Measurements from ENCODE around the gene CES3.
A peak's percentile ranks its signal among the peaks of the same experiment; 100 is the strongest.
"Not testable (repeated sequence)": the region's sequence is repeated elsewhere in the genome, so short reads cannot be mapped to it uniquely, and the experiment has no call there.

Gene CES3

DNA sequence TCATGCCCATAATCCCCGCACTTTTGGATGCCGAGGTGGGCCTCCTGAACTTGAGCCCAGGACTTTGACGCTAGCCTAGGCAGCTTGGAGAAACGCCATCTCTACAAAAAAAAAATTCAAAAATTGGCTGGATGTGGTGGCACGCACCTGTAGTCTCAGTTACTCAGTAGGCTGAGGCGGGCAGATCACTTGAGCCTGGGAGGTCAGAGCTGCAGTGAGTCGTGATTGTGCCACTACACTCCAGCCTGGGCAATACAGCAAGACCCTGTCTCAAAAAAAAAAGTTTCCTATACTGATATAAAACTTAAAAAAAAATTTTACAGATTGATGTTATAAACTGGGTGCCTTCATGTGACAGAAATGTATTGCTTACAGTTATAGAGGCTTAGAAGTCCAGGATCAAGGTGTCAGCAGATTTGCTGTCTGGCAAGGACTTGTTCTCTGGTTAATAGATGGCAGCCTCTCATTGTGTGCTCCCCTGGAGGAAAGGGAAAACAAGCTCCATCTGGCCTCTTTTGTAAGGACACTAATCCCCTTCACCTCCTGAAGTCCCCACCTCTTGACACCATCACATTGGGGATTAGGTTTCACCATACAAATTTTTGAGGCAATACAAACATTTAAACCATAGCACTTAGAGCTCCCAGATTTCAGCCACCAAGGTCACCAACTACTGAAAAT, 8.5 kb upstream of the CES3 start:
- Histone ChIP-seq H3K36me3 (no peaks in the 10 kb centered on the region), H3K4me2 (no peak overlapping the region), H3K9me3 (0 out of 2 replicates have a peak, but pooled peaks cover 7% of the 10 kb centered on the region), H3K4me1 (peaks cover 16% of the 10 kb centered on the region), H3K9ac (no peak overlapping the region), H4K20me1 (peaks cover 14% of the 10 kb centered on the region), H3K27ac (no peak overlapping the region), H3K4me3 (no peak overlapping the region), H3K27me3 (peaks cover 50% of the 10 kb centered on the region)
- no peak for TF ChIP-seq Cebpa-rat (IDR thresholded peaks at IDR 0.05)

DNA sequence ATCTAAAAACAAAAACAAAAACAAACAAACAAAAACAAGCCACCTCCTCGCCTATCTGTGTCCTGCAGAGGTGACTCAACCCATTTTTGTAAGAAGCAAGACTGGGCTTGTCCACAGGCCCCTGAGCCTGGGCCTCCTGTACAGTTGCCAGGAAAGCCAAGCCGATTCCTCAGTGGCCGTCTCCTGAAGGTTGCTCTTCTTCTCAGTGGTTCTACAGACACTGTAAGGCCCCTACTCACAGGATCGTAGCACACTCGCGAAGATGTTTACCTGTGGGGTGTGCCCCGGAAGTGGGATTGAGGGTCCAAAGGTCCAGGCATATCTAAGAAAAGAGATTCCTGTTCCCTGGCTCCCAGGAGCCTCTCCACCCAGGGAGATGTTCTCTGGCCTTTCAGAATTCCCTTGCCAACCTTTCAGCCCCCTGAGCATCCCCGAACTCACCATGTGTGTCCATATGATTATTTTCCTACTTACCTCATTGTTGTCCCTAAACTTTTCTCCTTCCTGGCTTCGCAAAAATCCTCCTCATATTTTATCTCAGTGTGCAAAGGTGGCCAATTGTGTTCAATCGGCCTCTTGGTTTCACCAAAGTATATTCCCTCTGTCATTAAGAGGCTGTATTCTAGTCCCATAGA, 7.5 kb upstream of the CES3 start:
- Histone ChIP-seq H3K36me3 (no peaks in the 10 kb centered on the region), H3K27ac (no peak overlapping the region), H3K27me3 (peaks cover 40% of the 10 kb centered on the region), H3K9ac (no peak overlapping the region), H3K9me3 (0 out of 2 replicates have a peak, but pooled peaks cover 7% of the 10 kb centered on the region), H3K4me3 (no peak overlapping the region), H3K4me2 (no peak overlapping the region), H3K4me1 (peaks cover 8% of the 10 kb centered on the region), H4K20me1 (peaks cover 7% of the 10 kb centered on the region)
- no peak for TF ChIP-seq Cebpa-rat (IDR thresholded peaks at IDR 0.05)

DNA sequence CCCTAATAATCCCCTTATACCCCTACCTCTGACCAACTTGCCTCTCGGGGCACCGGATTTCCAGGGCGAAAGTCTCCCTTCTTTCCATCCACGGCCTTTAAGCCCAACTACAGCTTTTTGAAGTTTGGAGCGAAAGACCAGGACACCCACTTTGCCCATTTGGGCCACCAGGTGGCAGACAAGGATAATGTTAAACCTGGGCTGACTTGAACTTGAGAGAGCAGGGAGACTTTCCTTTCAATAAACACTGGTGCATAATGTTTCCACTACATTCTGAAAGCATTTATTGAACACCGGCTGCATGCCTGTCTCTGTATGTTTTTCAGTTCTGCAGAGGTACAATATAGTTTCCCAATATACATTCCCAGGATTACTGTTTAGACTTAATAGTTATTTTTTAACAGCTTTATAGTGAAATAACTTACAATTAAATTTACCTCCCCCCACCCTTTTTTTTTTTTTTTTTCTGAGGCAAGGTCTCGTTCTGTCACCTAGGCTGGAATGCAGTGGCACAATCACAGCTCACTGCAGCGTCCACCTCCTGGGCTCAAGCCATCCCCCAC, 6.9 kb upstream of the CES3 start:
- no peak for TF ChIP-seq Cebpa-rat (IDR thresholded peaks at IDR 0.05)
- 0 out of 2 replicates have a peak, but pooled peaks cover 7% of the 10 kb centered on the region for H3K9me3 ChIP-seq
- peaks cover 8% of the 10 kb centered on the region for H3K4me1 ChIP-seq
- H3K9ac ChIP-seq = no peak overlapping the region
- no peak overlapping the region for H3K27ac ChIP-seq
- no peaks in the 10 kb centered on the region for H3K36me3 ChIP-seq
- 0 out of 2 replicates have a peak, but pooled peaks cover under 1% of the 10 kb centered on the region for H4K20me1 ChIP-seq
- no peak overlapping the region for H3K4me2 ChIP-seq
- H3K27me3 ChIP-seq = peaks cover 34% of the 10 kb centered on the region
- H3K4me3 ChIP-seq = no peak overlapping the region

DNA sequence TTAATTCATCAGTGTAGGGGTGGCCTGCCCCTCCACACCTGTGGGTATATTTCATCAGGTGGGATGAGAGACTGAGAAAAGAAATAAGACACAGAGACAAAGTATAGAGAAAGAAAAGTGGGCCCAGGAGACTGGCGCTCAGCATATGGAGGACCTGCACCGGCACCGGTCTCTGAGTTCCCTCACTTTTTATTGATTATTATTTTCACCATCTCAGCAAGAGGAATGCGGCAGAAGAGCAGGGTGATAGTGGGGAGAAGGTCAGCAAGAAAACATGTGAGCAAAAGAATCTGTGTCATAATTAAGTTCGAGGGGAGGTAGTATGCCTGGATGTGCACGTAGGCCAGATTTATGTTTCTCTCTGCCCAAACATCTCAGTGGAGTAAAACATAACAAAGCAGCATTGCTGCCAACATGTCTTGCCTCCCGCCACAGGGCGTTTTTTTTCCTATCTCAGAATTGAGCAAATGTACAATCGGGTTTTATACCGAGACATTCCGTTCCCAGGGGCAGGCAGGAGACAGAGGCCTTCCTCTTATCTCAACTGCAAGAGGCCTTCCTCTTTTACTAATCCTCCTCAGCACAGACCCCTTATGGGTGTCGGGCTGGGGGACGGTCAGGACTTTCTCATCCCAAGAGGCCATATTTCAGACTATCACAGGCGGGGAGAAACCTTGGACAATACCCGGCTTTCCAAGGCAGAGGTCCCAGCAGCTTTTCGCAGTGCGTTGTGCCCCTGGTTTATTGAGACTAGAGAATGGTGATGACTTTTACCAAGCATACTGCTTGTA, 5.5 kb upstream of the CES3 start:
- not testable (repeated sequence) for H3K4me2 ChIP-seq, H3K27ac ChIP-seq, H3K9ac ChIP-seq, H4K20me1 ChIP-seq, H3K9me3 ChIP-seq, H3K4me3 ChIP-seq, H3K36me3 ChIP-seq
- peaks cover 20% of the 10 kb centered on the region for H3K27me3 ChIP-seq
- H3K4me1 ChIP-seq = peaks cover 20% of the 10 kb centered on the region

DNA sequence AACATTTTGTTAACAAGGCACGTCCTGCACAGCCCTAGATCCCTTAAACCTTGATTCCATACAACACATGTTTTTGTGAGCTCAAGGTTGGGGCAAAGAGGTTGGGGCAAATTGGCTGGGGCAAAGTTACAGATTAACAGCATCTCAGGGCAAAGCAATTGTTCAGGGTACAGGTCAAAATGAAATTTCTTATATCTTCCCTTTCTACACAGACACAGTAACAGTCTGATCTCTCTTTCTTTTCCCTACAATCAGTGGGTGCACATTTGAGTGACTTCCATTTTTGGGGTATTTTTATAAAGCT, 5.0 kb upstream of the CES3 start:
- H3K27me3 ChIP-seq = peaks cover 14% of the 10 kb centered on the region
- H3K9ac ChIP-seq = not testable (repeated sequence)

DNA sequence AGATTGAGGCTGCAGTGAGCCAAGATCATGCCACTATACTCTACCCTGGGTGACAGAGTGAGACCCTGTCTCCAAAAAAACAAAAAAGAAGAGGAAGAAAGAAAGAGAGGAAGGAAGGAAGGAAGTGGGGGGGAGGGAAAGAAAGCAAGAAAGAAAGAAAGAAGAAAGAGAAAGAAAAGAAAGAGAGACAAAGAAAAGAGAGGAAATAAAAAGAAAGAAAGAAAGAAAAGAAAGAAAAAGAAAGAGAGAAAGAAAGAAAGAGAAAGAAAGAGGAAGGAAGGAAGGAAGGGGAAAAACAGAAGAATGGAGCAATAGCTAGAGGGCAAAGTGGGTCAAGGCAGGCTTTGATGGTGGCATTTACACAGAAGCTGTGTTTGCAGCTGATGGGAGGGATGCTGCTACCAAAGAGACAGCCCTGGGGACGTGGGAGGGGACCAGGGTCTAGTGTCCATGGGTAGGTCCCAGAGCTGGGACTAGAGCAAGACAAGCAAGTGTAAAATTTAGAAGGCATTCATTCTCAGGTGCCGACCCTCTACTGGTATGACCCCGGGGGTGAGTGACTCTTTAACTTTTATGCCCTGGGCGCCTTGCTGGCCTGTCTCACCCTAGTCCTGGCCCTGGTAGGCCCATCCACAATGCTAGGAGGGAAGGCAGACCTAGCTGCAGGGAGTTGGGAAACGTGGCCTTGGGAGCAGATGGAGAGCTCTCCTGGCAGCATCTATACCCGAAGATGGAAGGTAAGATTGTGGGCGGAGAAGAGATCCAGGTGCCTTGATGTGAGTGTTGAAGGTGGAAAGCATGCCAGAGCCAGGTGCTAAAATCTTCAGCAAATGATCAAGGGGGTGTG, 2.0 kb upstream of the CES3 start:
- Histone ChIP-seq H3K9ac (no peak overlapping the region), H4K20me1 (no peaks in the 10 kb centered on the region), H3K36me3 (no peaks in the 10 kb centered on the region), H3K4me1 (peaks cover 42% of the 10 kb centered on the region), H3K9me3 (no peaks in the 10 kb centered on the region), H3K27me3 (no peaks in the 10 kb centered on the region), H3K4me2 (peak overlapping the region; percentile 73), H3K4me3 (no peak overlapping the region), H3K27ac (peak overlapping the region; percentile 27; the same call in 1 of the 2 replicates)
- no peak for TF ChIP-seq Cebpa-rat (IDR thresholded peaks at IDR 0.05)

More for the DNA sequence above, 5.0 kb upstream of the CES3 start:
- not testable (repeated sequence) for H3K4me2 ChIP-seq, H4K20me1 ChIP-seq, H3K27ac ChIP-seq, H3K36me3 ChIP-seq, H3K9me3 ChIP-seq, H3K4me3 ChIP-seq
- H3K4me1 ChIP-seq = peaks cover 26% of the 10 kb centered on the region

DNA sequence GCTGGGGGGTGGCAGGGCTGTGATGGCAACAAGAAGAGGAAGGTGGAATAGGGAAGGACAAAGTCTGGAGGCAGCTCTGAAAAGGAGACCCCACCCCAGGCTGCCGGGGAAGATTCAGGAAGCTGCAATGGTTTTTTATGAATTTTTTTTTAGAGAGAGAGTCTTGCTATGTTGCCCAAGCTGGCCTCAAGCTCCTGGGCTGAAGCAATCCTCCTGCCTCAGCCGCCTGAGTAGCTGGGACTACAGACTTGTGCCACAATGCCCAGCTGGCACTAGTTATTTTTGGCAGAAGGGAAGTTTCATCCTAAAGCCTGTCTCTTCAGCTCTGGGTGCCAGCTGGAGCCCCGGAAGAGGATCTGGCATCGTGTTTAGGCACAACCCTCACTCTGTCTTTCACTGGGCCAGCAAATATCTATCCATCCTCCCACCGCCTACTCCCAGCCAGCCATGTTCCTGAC, 1.3 kb upstream of the CES3 start:
- no peaks in the 10 kb centered on the region for H3K36me3 ChIP-seq
- peak overlapping the region; percentile 73 for H3K4me2 ChIP-seq
- no peaks in the 10 kb centered on the region for H4K20me1 ChIP-seq
- H3K27me3 ChIP-seq = no peaks in the 10 kb centered on the region
- H3K4me3 ChIP-seq = no peak overlapping the region
- no peaks in the 10 kb centered on the region for H3K9me3 ChIP-seq
- no peak overlapping the region for H3K9ac ChIP-seq
- no peak for TF ChIP-seq Cebpa-rat (IDR thresholded peaks at IDR 0.05)
- H3K27ac ChIP-seq = peak overlapping the region; percentile 27; the same call in 1 of the 2 replicates
- H3K4me1 ChIP-seq = peaks cover 42% of the 10 kb centered on the region

DNA sequence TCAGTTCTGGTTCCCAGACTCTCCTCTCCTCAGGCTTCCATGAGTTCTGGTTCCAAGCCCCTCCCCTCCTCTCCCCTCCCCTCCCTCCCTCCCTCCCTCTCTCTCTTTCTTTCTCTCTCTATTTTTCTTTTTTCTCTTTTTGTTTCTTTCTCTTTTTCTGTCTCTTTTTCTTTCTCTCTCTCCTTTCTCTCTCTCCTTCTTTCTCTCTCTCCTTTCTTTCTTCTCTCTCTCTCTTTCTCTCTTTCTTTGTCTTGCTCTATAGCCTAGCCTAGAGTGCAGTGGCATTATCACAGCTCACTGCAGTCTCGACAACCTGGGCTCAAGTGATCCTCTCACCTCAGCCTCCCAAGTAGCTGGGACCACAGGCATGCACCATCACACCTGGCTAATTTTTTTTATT, 796 bp upstream of the CES3 start:
- Histone ChIP-seq H3K4me3 (no peak overlapping the region), H3K4me1 (peaks cover 42% of the 10 kb centered on the region), H3K9ac (no peak overlapping the region), H3K27me3 (no peaks in the 10 kb centered on the region), H3K27ac (peak overlapping the region; percentile 27; the same call in 1 of the 2 replicates), H3K36me3 (no peaks in the 10 kb centered on the region), H4K20me1 (no peaks in the 10 kb centered on the region), H3K4me2 (peak overlapping the region; percentile 73; the same call in 1 of the 2 replicates), H3K9me3 (no peaks in the 10 kb centered on the region)
- TF ChIP-seq Cebpa-rat (IDR thresholded peaks at IDR 0.05) = no peak

DNA sequence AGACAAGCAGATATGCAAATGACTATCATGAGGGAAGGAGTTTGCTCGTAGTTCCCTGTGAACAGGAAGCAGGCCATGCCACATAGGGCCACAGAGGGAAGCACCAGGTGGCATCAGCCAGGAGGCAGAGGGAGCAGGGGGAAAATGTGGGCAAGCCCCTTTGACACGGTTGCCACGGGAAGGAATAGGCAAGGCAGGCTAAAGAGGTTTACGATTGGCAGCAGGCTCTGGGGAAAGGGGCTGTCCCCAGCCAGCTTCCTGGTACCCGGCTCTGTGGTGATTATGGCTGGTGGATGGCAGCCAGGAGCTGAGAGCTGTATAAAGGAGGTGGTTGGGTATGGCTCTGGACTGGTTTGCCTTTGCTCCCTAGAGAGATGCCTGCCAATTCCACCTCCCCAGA, 848 bp downstream of the CES3 start:
- Histone ChIP-seq H3K27ac (peak overlapping the region; percentile 66), H3K27me3 (no peaks in the 10 kb centered on the region), H3K36me3 (no peaks in the 10 kb centered on the region), H3K4me2 (peak overlapping the region; percentile 71), H4K20me1 (no peaks in the 10 kb centered on the region), H3K4me1 (peaks cover 42% of the 10 kb centered on the region), H3K9me3 (no peaks in the 10 kb centered on the region), H3K4me3 (no peak overlapping the region), H3K9ac (0 out of 2 replicates have a peak overlapping the region, but pooled peaks have one; percentile 31)
- no peak for TF ChIP-seq Cebpa-rat (IDR thresholded peaks at IDR 0.05)
